ENCODE results near the gene MIPEP. TPM values are rescaled to one million over a fixed set of nuclear protein-coding genes. Genes with fewer than 3 reads are reported as not detected.

The MIPEP gene
- total and polyA plus RNA-seq, 11 donors = 21.5 to 88.1 (median 42.1) TPM

DNA sequence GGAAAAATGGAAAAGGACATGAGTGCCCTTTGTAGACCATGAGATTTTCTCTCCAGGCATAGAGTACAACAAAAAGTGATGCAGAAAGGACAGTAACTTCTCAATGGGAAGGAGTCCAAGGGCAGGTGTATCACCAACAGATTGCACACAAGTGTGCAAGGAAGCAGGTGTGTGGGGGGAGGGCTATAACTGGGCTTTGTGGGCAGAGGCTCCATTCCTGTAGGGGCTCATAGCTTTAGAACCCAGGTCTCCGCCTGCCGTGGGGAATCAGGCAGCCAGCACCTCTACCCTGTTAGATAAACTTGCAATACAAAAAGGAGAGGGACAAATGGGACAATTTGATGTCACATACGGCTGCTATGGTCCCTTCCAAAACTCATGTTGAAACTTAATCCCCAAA lies 119.8 kb downstream of the MIPEP start:
- H3K4me3 ChIP-seq = no peak overlapping the region
- 93 to 98% (median 97%) methylated on average over 3 of the region's 3 CpGs for WGBS, 4 donors
- H3K36me3 ChIP-seq = no peaks in the 10 kb centered on the region
- H3K9me3 ChIP-seq = no peaks in the 10 kb centered on the region
- DNase-seq = no peak
- ATAC-seq = no peak
- no peaks in the 10 kb centered on the region for H3K27me3 ChIP-seq
- no peak overlapping the region for H3K27ac ChIP-seq
- intact Hi-C loops (cut with DNase I) = no loop called here
- H3K4me1 ChIP-seq = peaks cover 0 to 10% (median 0%) of the 10 kb centered on the region in 12 donors
- TF ChIP-seq POLR2A (IDR thresholded peaks at IDR 0.05) = no peak
- TF ChIP-seq, protein P1, sequence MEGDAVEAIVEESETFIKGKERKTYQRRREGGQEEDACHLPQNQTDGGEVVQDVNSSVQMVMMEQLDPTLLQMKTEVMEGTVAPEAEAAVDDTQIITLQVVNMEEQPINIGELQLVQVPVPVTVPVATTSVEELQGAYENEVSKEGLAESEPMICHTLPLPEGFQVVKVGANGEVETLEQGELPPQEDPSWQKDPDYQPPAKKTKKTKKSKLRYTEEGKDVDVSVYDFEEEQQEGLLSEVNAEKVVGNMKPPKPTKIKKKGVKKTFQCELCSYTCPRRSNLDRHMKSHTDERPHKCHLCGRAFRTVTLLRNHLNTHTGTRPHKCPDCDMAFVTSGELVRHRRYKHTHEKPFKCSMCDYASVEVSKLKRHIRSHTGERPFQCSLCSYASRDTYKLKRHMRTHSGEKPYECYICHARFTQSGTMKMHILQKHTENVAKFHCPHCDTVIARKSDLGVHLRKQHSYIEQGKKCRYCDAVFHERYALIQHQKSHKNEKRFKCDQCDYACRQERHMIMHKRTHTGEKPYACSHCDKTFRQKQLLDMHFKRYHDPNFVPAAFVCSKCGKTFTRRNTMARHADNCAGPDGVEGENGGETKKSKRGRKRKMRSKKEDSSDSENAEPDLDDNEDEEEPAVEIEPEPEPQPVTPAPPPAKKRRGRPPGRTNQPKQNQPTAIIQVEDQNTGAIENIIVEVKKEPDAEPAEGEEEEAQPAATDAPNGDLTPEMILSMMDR (IDR thresholded peaks at IDR 0.05) = no peak

DNA sequence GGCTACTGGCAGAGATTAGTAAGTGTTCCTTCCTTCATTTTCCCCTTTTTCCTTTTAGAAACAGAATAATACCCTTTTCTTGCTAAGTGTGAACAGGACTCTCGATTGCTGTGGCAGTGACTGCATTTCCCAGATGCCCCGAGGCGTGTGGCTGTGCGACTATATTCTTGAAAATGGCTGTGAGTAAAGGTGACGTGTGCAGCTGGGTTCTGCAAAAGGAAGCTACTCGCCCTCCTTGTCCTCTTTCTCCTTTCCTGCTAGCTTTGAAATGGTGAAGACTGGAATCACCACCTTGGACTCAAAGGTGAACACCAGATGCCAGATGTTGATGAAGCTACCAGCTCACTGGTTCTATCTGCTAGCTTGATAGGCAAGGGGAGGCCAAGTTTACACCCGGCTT lies 121.4 kb downstream of the MIPEP start:
- no peak overlapping the region for H3K27ac ChIP-seq
- no peak for DNase-seq
- no peak overlapping the region for H3K4me3 ChIP-seq
- intact Hi-C loops (cut with DNase I) = no loop called here
- no peak for TF ChIP-seq POLR2A (IDR thresholded peaks at IDR 0.05)
- ATAC-seq = no peak
- H3K9me3 ChIP-seq = no peaks in the 10 kb centered on the region
- H3K36me3 ChIP-seq = no peaks in the 10 kb centered on the region
- H3K4me1 ChIP-seq = peaks cover 0 to 10% (median 0%) of the 10 kb centered on the region in 12 donors
- 95 to 98% (median 95%) methylated on average over 7 of the region's 7 CpGs for WGBS, 4 donors
- H3K27me3 ChIP-seq = no peaks in the 10 kb centered on the region

DNA sequence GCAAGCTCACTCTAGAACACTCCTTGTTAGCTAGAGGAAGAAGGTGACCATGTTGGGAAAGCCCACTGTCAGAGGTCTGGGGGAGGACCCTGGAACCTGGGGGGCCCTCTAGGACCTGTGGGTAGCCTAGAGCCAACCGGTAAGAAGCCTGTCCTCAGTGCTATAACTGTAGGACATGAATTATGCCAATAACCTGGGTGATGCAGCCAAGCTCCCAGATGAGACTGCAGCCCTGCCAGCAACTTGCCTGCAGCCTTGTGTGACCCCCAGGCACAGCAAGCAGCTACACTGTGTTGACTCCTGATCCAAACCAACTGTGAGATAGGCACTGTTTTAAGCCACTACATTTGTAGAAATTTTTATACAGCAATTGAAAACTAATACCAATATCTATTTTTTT lies 122.3 kb downstream of the MIPEP start:
- ATAC-seq = peak in 2 of 4 donors; percentile 36 to 65
- Histone ChIP-seq H3K4me3 (no peak overlapping the region), H3K9me3 (no peaks in the 10 kb centered on the region), H3K36me3 (no peaks in the 10 kb centered on the region), H3K27me3 (no peaks in the 10 kb centered on the region), H3K4me1 (peaks cover 0 to 10% (median 0%) of the 10 kb centered on the region in 12 donors), H3K27ac (no peak overlapping the region)
- intact Hi-C loops (cut with DNase I) = no loop called here
- 33 to 63% (median 49%) methylated on average over 1 of the region's 1 CpG for WGBS, 4 donors
- TF ChIP-seq, protein P1 (IDR thresholded peaks at IDR 0.05) = no peak
- TF ChIP-seq POLR2A (IDR thresholded peaks at IDR 0.05) = no peak
- DNase-seq = peak in 1 of 5 donors; percentile 44

DNA sequence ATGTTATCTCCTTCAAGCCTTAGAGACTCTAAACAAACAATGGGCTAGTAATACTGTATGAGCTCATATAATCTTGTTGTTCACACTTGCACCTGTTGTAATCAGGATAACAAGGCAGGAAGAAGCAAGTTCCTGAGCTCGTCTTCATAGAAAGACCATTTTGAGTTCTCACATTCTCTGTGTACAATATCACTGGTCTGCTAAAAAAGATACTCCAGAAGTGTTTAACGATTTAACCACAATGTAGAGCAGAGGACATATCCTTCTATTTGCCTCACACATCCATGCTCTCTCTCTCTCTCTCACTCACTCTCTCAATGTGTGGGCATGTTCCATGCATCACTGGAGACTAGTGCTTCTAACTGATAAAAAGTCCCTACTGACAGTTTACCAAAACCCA lies 122.9 kb downstream of the MIPEP start:
- TF ChIP-seq, protein P1 (IDR thresholded peaks at IDR 0.05) = no peak
- TF ChIP-seq POLR2A (IDR thresholded peaks at IDR 0.05) = no peak
- DNase-seq (no peak), ATAC-seq (peak in 1 of 4 donors; percentile 13)
- Histone ChIP-seq H3K4me1 (peaks cover 0 to 10% (median 0%) of the 10 kb centered on the region in 12 donors), H3K36me3 (no peaks in the 10 kb centered on the region), H3K27ac (no peak overlapping the region), H3K4me3 (no peak overlapping the region), H3K27me3 (no peaks in the 10 kb centered on the region), H3K9me3 (no peaks in the 10 kb centered on the region)
- intact Hi-C loops (cut with DNase I) = no loop called here
- WGBS, 4 donors = 47 to 68% (median 57%) methylated on average over 2 of the region's 2 CpGs

DNA sequence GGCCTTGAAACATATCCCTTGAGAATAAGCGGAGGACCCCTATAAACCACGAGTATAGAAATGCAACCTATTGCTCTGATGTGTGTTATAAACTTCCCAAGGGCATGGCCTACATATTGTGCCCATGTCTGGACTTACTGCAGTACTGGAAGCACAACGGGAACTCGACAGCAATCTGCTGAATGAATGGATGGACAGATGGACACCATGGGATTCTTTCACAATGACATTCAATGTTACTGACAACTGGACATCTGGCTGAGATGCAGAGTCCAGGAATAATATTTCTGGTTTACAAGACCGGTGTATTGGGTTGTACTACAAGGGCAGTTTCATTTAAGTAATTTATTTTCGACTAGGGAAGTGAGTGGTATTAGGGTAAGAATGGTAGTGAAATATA lies 123.7 kb downstream of the MIPEP start:
- Histone ChIP-seq H3K9me3 (no peaks in the 10 kb centered on the region), H3K4me3 (no peak overlapping the region), H3K27me3 (no peaks in the 10 kb centered on the region), H3K27ac (no peak overlapping the region), H3K36me3 (no peaks in the 10 kb centered on the region), H3K4me1 (peaks cover 0 to 11% (median 0%) of the 10 kb centered on the region in 12 donors)
- ATAC-seq (no peak), DNase-seq (no peak)
- intact Hi-C loops (cut with DNase I) = no loop called here
- 94 to 98% (median 97%) methylated on average over 6 of the region's 6 CpGs for WGBS, 4 donors
- TF ChIP-seq, protein P1 (IDR thresholded peaks at IDR 0.05) = no peak
- TF ChIP-seq POLR2A (IDR thresholded peaks at IDR 0.05) = no peak
